OCI-LY3 (cell line): ENCODE measurements around the gene RBM4B.

Experiments
- H2AFZ ChIP-seq: fragments of 200-600, 300-600 bp; shearing (Covaris generic); 2 replicates; pipeline ENCODE4 v1.6.0; 2014; ENCODE audit warnings: antibody characterized with exemption, low read depth, low read length
- H3K27ac ChIP-seq: fragments of 200-600, 300-600 bp; sonication (generic); 2 replicates; pipeline ENCODE4 v1.5.1; 2014; ENCODE audit warnings: mild to moderate bottlenecking, low read length, moderate library complexity, mixed read lengths
- H3K27me3 ChIP-seq: fragments of 200-600, 300-600 bp; sonication (generic); 2 replicates; pipeline ENCODE4 v1.6.1; 2014; ENCODE audit warnings: low read depth, low read length, mixed read lengths
- H3K36me3 ChIP-seq: fragments of 200-600, 300-600 bp; sonication (generic); replicated peaks from 2 replicates; pipeline ENCODE3; 2014; ENCODE audit warnings: low read depth, low read length, mixed read lengths
- H3K4me1 ChIP-seq: fragments of 300-600, 200-600 bp; sonication (generic); 2 replicates; pipeline ENCODE4 v1.6.1; 2014; ENCODE audit warnings: low read length, mixed read lengths
- H3K4me2 ChIP-seq: fragments of 200-600, 300-600 bp; sonication (generic); 2 replicates; pipeline ENCODE4 v1.6.1; 2014; ENCODE audit warnings: low read length, mixed read lengths
- H3K4me3 ChIP-seq: fragments of 300-600, 200-600 bp; sonication (generic); 2 replicates; pipeline ENCODE4 v1.5.1; 2014; ENCODE audit warnings: antibody characterized with exemption, mild to moderate bottlenecking, low read length, moderate library complexity
- H3K79me2 ChIP-seq: fragments of 300-600, 200-600 bp; shearing (Covaris generic); 2 replicates; pipeline ENCODE4 v1.6.1; 2014; ENCODE audit warnings: mild to moderate bottlenecking, low read length, mixed read lengths
- H3K9ac ChIP-seq: fragments of 300-600, 200-600 bp; shearing (Covaris generic); 2 replicates; pipeline ENCODE4 v1.6.0; 2014; ENCODE audit warnings: mild to moderate bottlenecking, low read length, moderate library complexity
- H3K9me3 ChIP-seq: fragments of 200-600, 300-600 bp; shearing (Covaris generic); 2 replicates; pipeline ENCODE4 v1.6.1; 2014; ENCODE audit warnings: low read length, mixed read lengths; ENCODE audit not compliant: insufficient read depth
- H4K20me1 ChIP-seq: fragments of 200-600, 300-600 bp; sonication (generic); 2 replicates; pipeline ENCODE4 v1.6.1; 2016; ENCODE audit warnings: low read length, mixed read lengths; ENCODE audit not compliant: insufficient read depth
- CTCF ChIP-seq: fragments of 200-600, 300-600 bp; sonication (generic); IDR thresholded peaks from 2 replicates; pipeline ENCODE4 v1.5.1; 2014; ENCODE audit warnings: antibody characterized with exemption, low read length, low read depth
- EZH2phosphoT487 ChIP-seq: fragments of 200-600 bp; shearing (Covaris generic); IDR thresholded peaks from 2 replicates; pipeline ENCODE4 v1.6.1; 2018; ENCODE audit warnings: antibody characterized with exemption, mixed run types, low read depth

Gene RBM4B

GRCh38 chr11:66693356-66694055 is 15.8 kb upstream of the RBM4B start:
- Histone ChIP-seq H3K36me3 (peaks cover 28% of the 10 kb centered on the region), H2AFZ (no peak overlapping the region), H3K4me3 (no peak overlapping the region), H3K27me3 (no peaks in the 10 kb centered on the region), H3K4me1 (peaks cover 4% of the 10 kb centered on the region), H4K20me1 (no peaks in the 10 kb centered on the region), H3K79me2 (no peaks in the 10 kb centered on the region), H3K9me3 (no peaks in the 10 kb centered on the region), H3K27ac (no peak overlapping the region), H3K9ac (no peak overlapping the region), H3K4me2 (no peak overlapping the region)
- no peak for TF ChIP-seq CTCF
- TF ChIP-seq EZH2phosphoT487 = no peak

- no peak for TF ChIP-seq EZH2phosphoT487
- TF ChIP-seq CTCF = no peak
- Histone ChIP-seq H3K4me1 (peaks cover 4% of the 10 kb centered on the region), H3K27me3 (no peaks in the 10 kb centered on the region), H3K79me2 (no peaks in the 10 kb centered on the region), H2AFZ (no peak overlapping the region), H3K4me2 (no peak overlapping the region), H3K9ac (no peak overlapping the region), H3K4me3 (no peak overlapping the region), H3K9me3 (no peaks in the 10 kb centered on the region), H4K20me1 (no peaks in the 10 kb centered on the region), H3K27ac (no peak overlapping the region), H3K36me3 (peaks cover 30% of the 10 kb centered on the region)
These were observed 15.2 kb upstream of the RBM4B start for GRCh38 chr11:66692871-66693331.

GRCh38 chr11:66692446-66692845 is 14.8 kb upstream of the RBM4B start:
- Histone ChIP-seq H3K36me3 (peaks cover 32% of the 10 kb centered on the region), H3K9me3 (no peaks in the 10 kb centered on the region), H3K4me1 (peaks cover 4% of the 10 kb centered on the region), H3K4me3 (no peak overlapping the region), H4K20me1 (no peaks in the 10 kb centered on the region), H3K27me3 (no peaks in the 10 kb centered on the region), H3K9ac (no peak overlapping the region), H3K4me2 (no peak overlapping the region), H3K79me2 (no peaks in the 10 kb centered on the region), H2AFZ (no peak overlapping the region), H3K27ac (no peak overlapping the region)
- TF ChIP-seq CTCF (no peak), EZH2phosphoT487 (no peak)

- Histone ChIP-seq H3K36me3 (peaks cover 35% of the 10 kb centered on the region), H3K4me1 (peaks cover 4% of the 10 kb centered on the region), H2AFZ (no peak overlapping the region), H3K4me3 (no peak overlapping the region), H3K9ac (no peak overlapping the region), H3K27ac (no peak overlapping the region), H3K27me3 (no peaks in the 10 kb centered on the region), H3K9me3 (no peaks in the 10 kb centered on the region), H4K20me1 (no peaks in the 10 kb centered on the region), H3K79me2 (no peaks in the 10 kb centered on the region), H3K4me2 (no peak overlapping the region)
- TF ChIP-seq EZH2phosphoT487 (no peak), CTCF (no peak)
These were observed 13.8 kb upstream of the RBM4B start for GRCh38 chr11:66691311-66691980.
